GM12878 (cell line): ENCODE results near the gene CENPW. TPM values are rescaled to one million over a fixed set of nuclear protein-coding genes. Genes with fewer than 3 reads are reported as not detected.
A peak's percentile ranks its signal among the peaks of the same experiment; 100 is the strongest.

ENCODE experiments used
- BMI1 ChIP-seq: fragments of 450-650 bp; IDR thresholded peaks from 2 replicates; pipeline ENCODE4 v1.6.1; 2016; ENCODE audit warnings: mild to moderate bottlenecking, moderate library complexity, borderline replicate concordance
- POLR2A ChIP-seq: IDR thresholded peaks from 2 replicates; pipeline ENCODE4 v1.6.1; 2011; ENCODE audit warnings: low read depth, mild to moderate bottlenecking, low read length
- RBBP5 ChIP-seq: fragments of 200-600 bp; sonication (generic); conservative IDR thresholded peaks from 2 replicates; pipeline ENCODE4 v1.6.1; 2016
- SIN3A ChIP-seq: IDR thresholded peaks from 2 replicates; pipeline ENCODE4 v1.6.1; 2012; ENCODE audit warnings: low read depth, low read length, improper control_type of control experiment
- STAT1 ChIP-seq: fragments of 450-650 bp; conservative IDR thresholded peaks from 2 replicates; pipeline ENCODE4 v1.6.1; 2014; ENCODE audit warnings: antibody characterized with exemption, mild to moderate bottlenecking
- TCF12 ChIP-seq: IDR thresholded peaks from 2 replicates; pipeline ENCODE4 v1.6.1; 2011; ENCODE audit warnings: low read depth, mild to moderate bottlenecking, low read length
- ZBED1 ChIP-seq: IDR thresholded peaks from 2 replicates; pipeline ENCODE4 v1.6.1; 2016; ENCODE audit warnings: borderline replicate concordance
- ZZZ3 ChIP-seq: IDR thresholded peaks from 2 replicates; pipeline ENCODE4 v1.6.1; 2011; ENCODE audit warnings: low read depth; ENCODE audit not compliant: control insufficient read depth, insufficient read length
- polyA plus RNA-seq, 11 experiments: library from polyadenylated mRNA; depleted of rRNA in 4 of 11; unstranded in 6 of 11; stranded (reverse) in 5 of 11; fragments of >200 nt; fragmentation: Nextera tagmentation in 4 of 11; fragmentation: Illumina TruSeq in 1 of 11; extraction: Ambion mirVana in 4 of 11; extraction: Trizol in 1 of 11; gene quantifications; 1 replicate in 1 of 11; 2 replicates in 10 of 11; pipeline versions ENCODE4 v1.2.1 to v1.2.3, GENCODE V29; 2011 to 2016; ENCODE audit warnings: inconsistent platforms in 2 of 11, missing spikeins in 2 of 11, low read depth in 1 of 11
- total RNA-seq, 4 experiments: library from RNA; depleted of rRNA in 3 of 4; stranded (reverse); fragments of >200 nt in 3 of 4; fragmentation: Illumina TruSeq in 1 of 4; extraction: Trizol in 1 of 4; gene quantifications; 2 replicates each; pipeline versions ENCODE4 v1.2.1 to v1.2.3, GENCODE V29; 2013 to 2021
- TF ChIP-seq, protein P1 (sequence below), 3 experiments: IDR thresholded peaks in 2 of 3; conservative IDR thresholded peaks in 1 of 3; 2 replicates each; pipeline ENCODE4 v1.5.1; 2011; ENCODE audit warnings: low read depth in 3 of 3, low read length in 3 of 3, mild to moderate bottlenecking in 3 of 3, control low read depth in 2 of 3, moderate library complexity in 2 of 3, inconsistent platforms in 1 of 3, mixed read lengths in 1 of 3; ENCODE audit not compliant: control insufficient read depth in 2 of 3, insufficient read depth in 1 of 3; ENCODE audit errors: extremely low read depth in 1 of 3
- TF ChIP-seq, protein P2 (sequence below): fragments of 450-650 bp; IDR thresholded peaks from 2 replicates; pipeline ENCODE4 v1.6.1; 2017; ENCODE audit warnings: low read depth, mild to moderate bottlenecking, moderate library complexity
- TF ChIP-seq, protein P3 (sequence below): IDR thresholded peaks from 2 replicates; pipeline ENCODE4 v1.6.1; 2012; ENCODE audit warnings: low read depth, low read length, improper control_type of control experiment

The CENPW gene
- total and polyA plus RNA-seq, 10 of the 15 experiments (the other 5 are each of a cell fraction or from before 2014, with no cell fraction given): 27.2 to 283 (median 66.8) TPM

DNA sequence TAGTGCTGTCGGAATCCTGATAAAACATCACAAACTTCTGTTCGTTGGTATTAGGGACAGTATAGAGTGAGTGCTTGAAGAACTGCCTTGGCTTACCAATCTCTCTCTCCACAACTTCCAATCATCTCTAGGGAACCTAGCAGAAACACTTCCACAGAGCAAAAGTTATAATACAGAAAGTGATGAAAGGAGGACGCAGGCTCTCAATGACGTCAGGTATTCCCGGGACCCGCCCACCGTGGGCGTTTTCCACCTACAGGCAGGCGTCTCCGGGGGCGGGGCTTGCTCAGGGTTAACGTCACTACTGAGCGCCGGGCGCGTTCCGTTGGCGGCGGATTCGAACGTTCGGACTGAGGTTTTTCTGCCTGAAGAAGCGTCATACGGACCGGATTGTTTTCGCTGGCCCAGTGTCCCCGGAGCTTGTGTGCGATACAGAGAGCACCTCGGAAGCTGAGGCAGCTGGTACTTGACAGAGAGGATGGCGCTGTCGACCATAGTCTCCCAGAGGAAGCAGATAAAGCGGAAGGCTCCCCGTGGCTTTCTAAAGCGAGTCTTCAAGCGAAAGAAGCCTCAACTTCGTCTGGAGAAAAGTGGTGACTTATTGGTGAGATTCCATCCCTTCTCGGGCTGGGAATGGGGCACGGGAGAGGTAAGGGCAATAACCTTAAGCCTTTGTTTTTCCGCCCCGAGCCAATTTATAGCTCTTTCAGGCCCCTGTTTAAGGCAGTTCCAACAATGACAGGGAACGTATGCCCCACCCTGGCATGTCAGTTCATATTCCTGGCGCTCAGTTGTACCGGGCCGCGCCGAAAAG is at the start of gene CENPW (continued):
- TF ChIP-seq, protein P1, sequence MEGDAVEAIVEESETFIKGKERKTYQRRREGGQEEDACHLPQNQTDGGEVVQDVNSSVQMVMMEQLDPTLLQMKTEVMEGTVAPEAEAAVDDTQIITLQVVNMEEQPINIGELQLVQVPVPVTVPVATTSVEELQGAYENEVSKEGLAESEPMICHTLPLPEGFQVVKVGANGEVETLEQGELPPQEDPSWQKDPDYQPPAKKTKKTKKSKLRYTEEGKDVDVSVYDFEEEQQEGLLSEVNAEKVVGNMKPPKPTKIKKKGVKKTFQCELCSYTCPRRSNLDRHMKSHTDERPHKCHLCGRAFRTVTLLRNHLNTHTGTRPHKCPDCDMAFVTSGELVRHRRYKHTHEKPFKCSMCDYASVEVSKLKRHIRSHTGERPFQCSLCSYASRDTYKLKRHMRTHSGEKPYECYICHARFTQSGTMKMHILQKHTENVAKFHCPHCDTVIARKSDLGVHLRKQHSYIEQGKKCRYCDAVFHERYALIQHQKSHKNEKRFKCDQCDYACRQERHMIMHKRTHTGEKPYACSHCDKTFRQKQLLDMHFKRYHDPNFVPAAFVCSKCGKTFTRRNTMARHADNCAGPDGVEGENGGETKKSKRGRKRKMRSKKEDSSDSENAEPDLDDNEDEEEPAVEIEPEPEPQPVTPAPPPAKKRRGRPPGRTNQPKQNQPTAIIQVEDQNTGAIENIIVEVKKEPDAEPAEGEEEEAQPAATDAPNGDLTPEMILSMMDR (IDR thresholded peaks at IDR 0.05 in 2 of 3, conservative IDR thresholded peaks at IDR 0.05 in 1 of 3; ENCODE audit: control insufficient read depth in 2 of 3, extremely low read depth in 1 of 3, insufficient read depth in 1 of 3, low read depth in 3 of 3, low read length in 3 of 3): no peak
- TF ChIP-seq POLR2A (peak; percentile 83), BMI1 (no peak), ZZZ3 (no peak), STAT1 (no peak), TCF12 (0 out of 2 replicates have a peak, but pooled peaks have one; percentile 7), ZBED1 (no peak), SIN3A (peak; percentile 100), RBBP5 (no peak)
- TF ChIP-seq, protein P2, sequence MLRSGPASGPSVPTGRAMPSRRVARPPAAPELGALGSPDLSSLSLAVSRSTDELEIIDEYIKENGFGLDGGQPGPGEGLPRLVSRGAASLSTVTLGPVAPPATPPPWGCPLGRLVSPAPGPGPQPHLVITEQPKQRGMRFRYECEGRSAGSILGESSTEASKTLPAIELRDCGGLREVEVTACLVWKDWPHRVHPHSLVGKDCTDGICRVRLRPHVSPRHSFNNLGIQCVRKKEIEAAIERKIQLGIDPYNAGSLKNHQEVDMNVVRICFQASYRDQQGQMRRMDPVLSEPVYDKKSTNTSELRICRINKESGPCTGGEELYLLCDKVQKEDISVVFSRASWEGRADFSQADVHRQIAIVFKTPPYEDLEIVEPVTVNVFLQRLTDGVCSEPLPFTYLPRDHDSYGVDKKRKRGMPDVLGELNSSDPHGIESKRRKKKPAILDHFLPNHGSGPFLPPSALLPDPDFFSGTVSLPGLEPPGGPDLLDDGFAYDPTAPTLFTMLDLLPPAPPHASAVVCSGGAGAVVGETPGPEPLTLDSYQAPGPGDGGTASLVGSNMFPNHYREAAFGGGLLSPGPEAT: peak; percentile 94
- TF ChIP-seq, protein P3, sequence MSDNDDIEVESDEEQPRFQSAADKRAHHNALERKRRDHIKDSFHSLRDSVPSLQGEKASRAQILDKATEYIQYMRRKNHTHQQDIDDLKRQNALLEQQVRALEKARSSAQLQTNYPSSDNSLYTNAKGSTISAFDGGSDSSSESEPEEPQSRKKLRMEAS: no peak
